Measurements from ENCODE around the gene TGFBR2. TPM values are rescaled to one million over a fixed set of nuclear protein-coding genes. Genes with fewer than 3 reads are reported as not detected.

The TGFBR2 gene
- total RNA-seq, 1 donor from 2014 or later: 39.9 TPM

DNA sequence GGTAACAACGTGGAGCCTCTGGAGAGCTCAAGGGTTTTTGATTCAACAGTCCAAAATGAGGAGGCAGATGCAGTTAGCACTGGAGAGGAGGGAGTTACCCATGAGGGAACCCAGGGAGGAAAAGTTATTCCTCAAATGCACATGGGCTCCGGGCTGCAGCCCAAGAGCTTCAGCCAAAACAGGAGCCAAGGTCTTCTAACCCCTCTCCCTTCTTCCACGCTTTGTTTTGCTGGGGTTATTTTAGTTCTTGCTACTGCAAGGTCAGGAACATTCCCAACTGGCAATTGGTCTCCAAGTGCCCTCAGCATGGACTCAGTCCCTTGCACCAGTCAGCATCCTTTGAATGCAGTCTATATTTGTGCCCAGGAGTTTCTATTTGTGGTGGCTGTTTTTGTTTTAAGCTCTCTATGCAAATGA, 90.0 kb downstream of the TGFBR2 start:
- Histone ChIP-seq H3K79me2 (ENCODE audit: insufficient read depth, low read length) (no peaks in the 10 kb centered on the region), H3K36me3 (ENCODE audit: insufficient read depth, low read length) (peaks cover 31% of the 10 kb centered on the region), H3K9ac (ENCODE audit: low read length) (no peak overlapping the region), H3K27me3 (ENCODE audit: insufficient read depth, low read length) (no peaks in the 10 kb centered on the region), H3K9me3 (ENCODE audit: insufficient read depth, low read depth, low read length) (no peaks in the 10 kb centered on the region), H3K4me3 (ENCODE audit: insufficient read depth, low read depth, low read length) (no peak overlapping the region), H3K4me2 (ENCODE audit: low read length) (no peak overlapping the region), H3K4me1 (ENCODE audit: insufficient read depth, low read length) (no peaks in the 10 kb centered on the region), H4K20me1 (ENCODE audit: insufficient read depth, low read length) (no peaks in the 10 kb centered on the region), H3K27ac (ENCODE audit: low read depth, low read length) (no peak overlapping the region), H2AFZ (ENCODE audit: low read depth, low read length) (no peak overlapping the region)
- no peak for TF ChIP-seq EZH2 (IDR thresholded peaks at IDR 0.05; ENCODE audit: insufficient read depth, low read length)
- TF ChIP-seq, protein P1, sequence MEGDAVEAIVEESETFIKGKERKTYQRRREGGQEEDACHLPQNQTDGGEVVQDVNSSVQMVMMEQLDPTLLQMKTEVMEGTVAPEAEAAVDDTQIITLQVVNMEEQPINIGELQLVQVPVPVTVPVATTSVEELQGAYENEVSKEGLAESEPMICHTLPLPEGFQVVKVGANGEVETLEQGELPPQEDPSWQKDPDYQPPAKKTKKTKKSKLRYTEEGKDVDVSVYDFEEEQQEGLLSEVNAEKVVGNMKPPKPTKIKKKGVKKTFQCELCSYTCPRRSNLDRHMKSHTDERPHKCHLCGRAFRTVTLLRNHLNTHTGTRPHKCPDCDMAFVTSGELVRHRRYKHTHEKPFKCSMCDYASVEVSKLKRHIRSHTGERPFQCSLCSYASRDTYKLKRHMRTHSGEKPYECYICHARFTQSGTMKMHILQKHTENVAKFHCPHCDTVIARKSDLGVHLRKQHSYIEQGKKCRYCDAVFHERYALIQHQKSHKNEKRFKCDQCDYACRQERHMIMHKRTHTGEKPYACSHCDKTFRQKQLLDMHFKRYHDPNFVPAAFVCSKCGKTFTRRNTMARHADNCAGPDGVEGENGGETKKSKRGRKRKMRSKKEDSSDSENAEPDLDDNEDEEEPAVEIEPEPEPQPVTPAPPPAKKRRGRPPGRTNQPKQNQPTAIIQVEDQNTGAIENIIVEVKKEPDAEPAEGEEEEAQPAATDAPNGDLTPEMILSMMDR (IDR thresholded peaks at IDR 0.05; ENCODE audit: insufficient read depth, low read depth, low read length): no peak
- Mint-ChIP-seq H3K9me3 (ENCODE audit: unreplicated experiment) (no peaks in the 10 kb centered on the region), H3K4me3 (ENCODE audit: unreplicated experiment) (no peak overlapping the region), H3K27ac (ENCODE audit: unreplicated experiment) (no peak overlapping the region), H3K36me3 (ENCODE audit: low read depth, unreplicated experiment) (peaks cover 5% of the 10 kb centered on the region), H3K27me3 (ENCODE audit: low read depth, unreplicated experiment) (no peaks in the 10 kb centered on the region), H3K4me1 (ENCODE audit: low read depth, unreplicated experiment) (peaks cover 4% of the 10 kb centered on the region)
- no peak for FAIRE-seq
- no peak for DNase-seq (ENCODE audit: low read depth)

DNA sequence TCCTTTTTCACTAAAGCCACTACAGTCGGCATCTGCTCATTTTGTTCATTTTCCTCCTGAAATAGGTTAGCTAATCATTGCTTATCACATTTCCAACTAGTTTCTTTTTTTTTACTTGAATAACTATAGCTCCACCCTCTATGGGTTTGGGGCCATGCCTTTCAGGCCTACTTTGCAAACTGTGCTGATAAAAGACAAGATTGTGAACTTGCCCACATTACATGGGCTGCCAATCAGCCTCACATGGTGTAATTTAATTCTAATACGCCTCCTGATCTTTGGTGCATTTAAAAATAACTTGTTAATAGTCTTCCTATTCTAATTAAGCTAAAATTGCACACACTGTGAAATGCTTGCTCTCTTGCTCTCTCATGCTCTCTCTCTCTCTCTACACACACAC, 90.5 kb downstream of the TGFBR2 start:
- Mint-ChIP-seq H3K4me1 (ENCODE audit: low read depth, unreplicated experiment) (peaks cover 4% of the 10 kb centered on the region), H3K4me3 (ENCODE audit: unreplicated experiment) (no peak overlapping the region), H3K27ac (ENCODE audit: unreplicated experiment) (no peak overlapping the region), H3K36me3 (ENCODE audit: low read depth, unreplicated experiment) (peaks cover 5% of the 10 kb centered on the region), H3K27me3 (ENCODE audit: low read depth, unreplicated experiment) (no peaks in the 10 kb centered on the region), H3K9me3 (ENCODE audit: unreplicated experiment) (no peaks in the 10 kb centered on the region)
- no peaks in the 10 kb centered on the region for H4K20me1 ChIP-seq (ENCODE audit: insufficient read depth, low read length)
- peaks cover 30% of the 10 kb centered on the region for H3K36me3 ChIP-seq (ENCODE audit: insufficient read depth, low read length)
- no peaks in the 10 kb centered on the region for H3K27me3 ChIP-seq (ENCODE audit: insufficient read depth, low read length)
- no peak overlapping the region for H2AFZ ChIP-seq (ENCODE audit: low read depth, low read length)
- no peak overlapping the region for H3K4me3 ChIP-seq (ENCODE audit: insufficient read depth, low read depth, low read length)
- H3K9ac ChIP-seq (ENCODE audit: low read length): no peak overlapping the region
- H3K9me3 ChIP-seq (ENCODE audit: insufficient read depth, low read depth, low read length): no peaks in the 10 kb centered on the region
- no peak overlapping the region for H3K27ac ChIP-seq (ENCODE audit: low read depth, low read length)
- no peak overlapping the region for H3K4me2 ChIP-seq (ENCODE audit: low read length)
- FAIRE-seq (no peak), DNase-seq (ENCODE audit: low read depth) (no peak)
- TF ChIP-seq, protein P1 (IDR thresholded peaks at IDR 0.05; ENCODE audit: insufficient read depth, low read depth, low read length): no peak
- no peak for TF ChIP-seq EZH2 (IDR thresholded peaks at IDR 0.05; ENCODE audit: insufficient read depth, low read length)
- no peaks in the 10 kb centered on the region for H3K4me1 ChIP-seq (ENCODE audit: insufficient read depth, low read length)
- no peaks in the 10 kb centered on the region for H3K79me2 ChIP-seq (ENCODE audit: insufficient read depth, low read length)

DNA sequence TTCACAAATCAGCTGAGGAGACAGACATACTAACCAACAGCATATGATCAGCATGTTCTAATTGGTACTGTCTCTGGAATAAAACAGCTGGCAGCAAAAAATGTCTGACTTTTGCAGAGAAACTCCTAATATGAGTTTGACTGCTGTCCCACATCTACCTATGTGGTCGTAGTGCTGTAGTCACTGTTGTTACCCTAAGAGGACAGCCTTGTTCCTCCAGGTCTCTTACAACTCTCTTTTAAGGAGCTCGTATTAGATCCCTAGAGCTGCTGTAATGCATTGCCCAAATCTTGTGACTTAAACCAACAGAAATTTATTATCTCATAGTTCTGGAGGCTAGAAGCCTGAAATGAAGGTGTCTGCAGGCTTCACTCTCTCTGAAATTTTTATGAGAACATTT, 92.1 kb downstream of the TGFBR2 start:
- Histone ChIP-seq H3K27ac (ENCODE audit: low read depth, low read length) (no peak overlapping the region), H3K9ac (ENCODE audit: low read length) (no peak overlapping the region), H3K4me1 (ENCODE audit: insufficient read depth, low read length) (no peaks in the 10 kb centered on the region), H2AFZ (ENCODE audit: low read depth, low read length) (no peak overlapping the region), H3K9me3 (ENCODE audit: insufficient read depth, low read depth, low read length) (peaks cover 3% of the 10 kb centered on the region), H3K79me2 (ENCODE audit: insufficient read depth, low read length) (no peaks in the 10 kb centered on the region), H3K4me2 (ENCODE audit: low read length) (no peak overlapping the region), H4K20me1 (ENCODE audit: insufficient read depth, low read length) (no peaks in the 10 kb centered on the region), H3K27me3 (ENCODE audit: insufficient read depth, low read length) (no peaks in the 10 kb centered on the region), H3K36me3 (ENCODE audit: insufficient read depth, low read length) (peaks cover 19% of the 10 kb centered on the region), H3K4me3 (ENCODE audit: insufficient read depth, low read depth, low read length) (no peak overlapping the region)
- TF ChIP-seq, protein P1 (IDR thresholded peaks at IDR 0.05; ENCODE audit: insufficient read depth, low read depth, low read length): no peak
- no peak for TF ChIP-seq EZH2 (IDR thresholded peaks at IDR 0.05; ENCODE audit: insufficient read depth, low read length)
- H3K36me3 Mint-ChIP-seq (ENCODE audit: low read depth, unreplicated experiment): peaks cover 5% of the 10 kb centered on the region
- FAIRE-seq (no peak), DNase-seq (ENCODE audit: low read depth) (no peak)
- H3K4me3 Mint-ChIP-seq (ENCODE audit: unreplicated experiment): no peak overlapping the region
- no peak overlapping the region for H3K27ac Mint-ChIP-seq (ENCODE audit: unreplicated experiment)
- peaks cover 4% of the 10 kb centered on the region for H3K9me3 Mint-ChIP-seq (ENCODE audit: unreplicated experiment)
- H3K27me3 Mint-ChIP-seq (ENCODE audit: low read depth, unreplicated experiment): no peaks in the 10 kb centered on the region
- peaks cover 2% of the 10 kb centered on the region for H3K4me1 Mint-ChIP-seq (ENCODE audit: low read depth, unreplicated experiment)
